RWPE2 (cell line): ENCODE data around the gene RXFP2.

Experiments
- ATAC-seq: fragments of 200-7000 bp; cut with Tn5 transposase; 3 replicates; pipeline ENCODE4 v1.9.1; 2021; ENCODE audit warnings: low read depth
- DNase-seq: peaks from one replicate; pipeline ENCODE4 v3.0.0-alpha.2; 2020; ENCODE audit warnings: low spot score
- H3K27ac ChIP-seq: fragments of 450-650 bp; 2 replicates; pipeline ENCODE4 v1.5.1; 2017; ENCODE audit warnings: mild to moderate bottlenecking; ENCODE audit not compliant: poor library complexity, severe bottlenecking
- H3K27me3 ChIP-seq: fragments of 250-450 bp; sonication (Bioruptor Pico); 2 replicates; pipeline ENCODE4 v1.5.1; 2021; ENCODE audit warnings: mild to moderate bottlenecking, moderate library complexity; ENCODE audit not compliant: insufficient read depth, poor library complexity, severe bottlenecking
- H3K36me3 ChIP-seq: fragments of 250-450 bp; sonication (Bioruptor Pico); 2 replicates; pipeline ENCODE4 v1.5.1; 2020; ENCODE audit warnings: low read depth, mild to moderate bottlenecking, moderate library complexity
- H3K4me1 ChIP-seq: fragments of 250-450 bp; sonication (Bioruptor Pico); 2 replicates; pipeline ENCODE4 v1.5.1; 2021; ENCODE audit warnings: mild to moderate bottlenecking, moderate library complexity; ENCODE audit not compliant: insufficient read depth, poor library complexity, severe bottlenecking
- H3K4me3 ChIP-seq: fragments of 250-450 bp; sonication (Bioruptor Pico); 2 replicates; pipeline ENCODE4 v1.5.1; 2021; ENCODE audit warnings: mild to moderate bottlenecking, moderate library complexity; ENCODE audit not compliant: severe bottlenecking
- H3K9me3 ChIP-seq: fragments of 250-450 bp; sonication (Bioruptor Pico); 2 replicates; pipeline ENCODE4 v1.5.1; 2021; ENCODE audit warnings: mild to moderate bottlenecking, moderate library complexity; ENCODE audit not compliant: severe bottlenecking
- TF ChIP-seq, protein P1 (sequence below): fragments of 450-650 bp; IDR thresholded peaks from one replicate; pipeline ENCODE4 v1.5.1; 2017; ENCODE audit warnings: mild to moderate bottlenecking, moderate library complexity; ENCODE audit not compliant: poor library complexity, severe bottlenecking

Gene RXFP2

DNA sequence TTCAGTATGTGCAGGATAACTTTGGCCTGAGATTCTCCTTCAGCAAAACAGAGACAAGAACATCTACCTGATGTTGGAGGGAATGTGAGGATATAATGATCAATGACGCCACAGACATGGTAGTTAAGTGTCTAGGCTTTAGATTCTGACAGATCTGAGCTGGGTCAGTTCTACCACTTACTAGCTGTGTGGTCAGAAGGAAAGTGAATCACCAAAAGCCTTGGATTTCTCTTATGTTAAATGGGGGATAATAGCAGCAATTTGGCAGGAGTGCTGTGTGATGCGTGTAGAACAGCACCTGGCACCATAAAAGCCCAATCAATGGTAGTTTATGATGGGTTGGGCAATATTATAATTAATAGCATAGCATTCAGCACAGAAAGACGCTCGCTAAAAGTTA lies 41.7 kb downstream of the RXFP2 start:
- no peak overlapping the region for H3K27ac ChIP-seq
- H3K4me3 ChIP-seq: no peak overlapping the region
- DNase-seq (no peak), ATAC-seq (no peak)
- H3K4me1 ChIP-seq: no peaks in the 10 kb centered on the region
- H3K36me3 ChIP-seq: no peaks in the 10 kb centered on the region
- H3K9me3 ChIP-seq: no peaks in the 10 kb centered on the region
- H3K27me3 ChIP-seq: no peaks in the 10 kb centered on the region
- TF ChIP-seq, protein P1, sequence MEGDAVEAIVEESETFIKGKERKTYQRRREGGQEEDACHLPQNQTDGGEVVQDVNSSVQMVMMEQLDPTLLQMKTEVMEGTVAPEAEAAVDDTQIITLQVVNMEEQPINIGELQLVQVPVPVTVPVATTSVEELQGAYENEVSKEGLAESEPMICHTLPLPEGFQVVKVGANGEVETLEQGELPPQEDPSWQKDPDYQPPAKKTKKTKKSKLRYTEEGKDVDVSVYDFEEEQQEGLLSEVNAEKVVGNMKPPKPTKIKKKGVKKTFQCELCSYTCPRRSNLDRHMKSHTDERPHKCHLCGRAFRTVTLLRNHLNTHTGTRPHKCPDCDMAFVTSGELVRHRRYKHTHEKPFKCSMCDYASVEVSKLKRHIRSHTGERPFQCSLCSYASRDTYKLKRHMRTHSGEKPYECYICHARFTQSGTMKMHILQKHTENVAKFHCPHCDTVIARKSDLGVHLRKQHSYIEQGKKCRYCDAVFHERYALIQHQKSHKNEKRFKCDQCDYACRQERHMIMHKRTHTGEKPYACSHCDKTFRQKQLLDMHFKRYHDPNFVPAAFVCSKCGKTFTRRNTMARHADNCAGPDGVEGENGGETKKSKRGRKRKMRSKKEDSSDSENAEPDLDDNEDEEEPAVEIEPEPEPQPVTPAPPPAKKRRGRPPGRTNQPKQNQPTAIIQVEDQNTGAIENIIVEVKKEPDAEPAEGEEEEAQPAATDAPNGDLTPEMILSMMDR: no peak

DNA sequence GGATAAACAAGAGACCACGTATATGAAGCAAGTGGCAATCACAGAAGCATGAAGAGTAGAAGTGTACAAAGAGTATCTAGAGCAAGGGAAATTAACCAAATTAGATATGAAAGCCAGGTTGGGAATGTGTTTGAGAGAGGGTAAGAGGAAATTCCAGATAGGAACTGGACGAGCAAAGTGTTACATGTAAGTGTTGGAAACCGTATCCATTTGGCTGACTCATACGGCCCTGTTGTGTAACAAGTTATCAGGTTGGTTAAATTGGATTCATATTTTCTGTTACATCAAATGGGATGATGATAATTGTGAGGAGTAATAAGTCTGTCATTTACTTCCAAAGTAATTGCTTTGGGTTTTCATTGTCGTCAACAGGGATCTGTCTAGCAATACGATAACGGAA lies 46.7 kb downstream of the RXFP2 start:
- H3K27me3 ChIP-seq: no peaks in the 10 kb centered on the region
- TF ChIP-seq, protein P1: no peak
- no peak overlapping the region for H3K4me3 ChIP-seq
- H3K4me1 ChIP-seq: no peaks in the 10 kb centered on the region
- no peak for DNase-seq
- no peaks in the 10 kb centered on the region for H3K9me3 ChIP-seq
- H3K36me3 ChIP-seq: no peaks in the 10 kb centered on the region
- no peak overlapping the region for H3K27ac ChIP-seq
- no peak for ATAC-seq

DNA sequence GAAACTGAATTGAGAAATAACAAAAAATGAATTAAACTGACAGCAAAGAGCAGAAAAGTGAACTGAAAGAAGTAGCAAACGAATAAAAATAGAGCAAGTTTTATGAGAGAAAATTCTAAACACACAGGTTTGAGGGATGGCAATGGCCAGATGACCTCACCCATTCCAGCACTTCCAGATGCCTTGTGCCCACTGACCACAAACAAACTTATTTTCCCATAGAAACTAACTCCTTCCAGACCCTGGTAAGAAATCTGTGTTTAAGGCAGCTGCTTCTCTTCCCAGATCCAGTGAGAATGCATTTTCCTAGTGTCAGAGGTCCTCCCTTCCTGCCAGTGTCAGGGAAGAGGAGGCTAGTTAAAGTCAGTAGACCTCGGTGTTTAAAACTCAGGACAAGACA lies 51.7 kb downstream of the RXFP2 start:
- TF ChIP-seq, protein P1: no peak
- ATAC-seq (no peak), DNase-seq (no peak)
- H3K4me3 ChIP-seq: no peak overlapping the region
- H3K9me3 ChIP-seq: no peaks in the 10 kb centered on the region
- no peaks in the 10 kb centered on the region for H3K4me1 ChIP-seq
- H3K27me3 ChIP-seq: no peaks in the 10 kb centered on the region
- no peak overlapping the region for H3K27ac ChIP-seq
- no peaks in the 10 kb centered on the region for H3K36me3 ChIP-seq

GRCh38 chr13:31793246-31793645 lies 53.9 kb downstream of the RXFP2 start:
- peak; percentile 46; the same call in 2 of the 3 replicates for ATAC-seq
- TF ChIP-seq, protein P1: no peak
- Histone ChIP-seq H3K9me3 (no peaks in the 10 kb centered on the region), H3K4me1 (peaks cover 4% of the 10 kb centered on the region), H3K27me3 (no peaks in the 10 kb centered on the region), H3K36me3 (no peaks in the 10 kb centered on the region), H3K27ac (peak overlapping the region; percentile 35), H3K4me3 (no peak overlapping the region)
- no peak for DNase-seq

GRCh38 chr13:31794452-31794851 lies 55.1 kb downstream of the RXFP2 start:
- no peaks in the 10 kb centered on the region for H3K27me3 ChIP-seq
- TF ChIP-seq, protein P1: no peak
- DNase-seq: no peak
- no peak overlapping the region for H3K27ac ChIP-seq
- H3K36me3 ChIP-seq: no peaks in the 10 kb centered on the region
- ATAC-seq: no peak
- peaks cover 4% of the 10 kb centered on the region for H3K4me1 ChIP-seq
- no peak overlapping the region for H3K4me3 ChIP-seq
- H3K9me3 ChIP-seq: no peaks in the 10 kb centered on the region
